NB4 (cell line): ENCODE data around the gene NR2E3.

Source experiments
- CTCF ChIP-seq: IDR thresholded peaks from one replicate; pipeline ENCODE4 v1.5.1; 2012; ENCODE audit warnings: low read depth, low read length
- MAX ChIP-seq: IDR thresholded peaks from 2 replicates; pipeline ENCODE4 v1.6.1; 2011; ENCODE audit warnings: low read depth, low read length
- POLR2A ChIP-seq: IDR thresholded peaks from 2 replicates; pipeline ENCODE4 v1.6.1; 2011; ENCODE audit warnings: mild to moderate bottlenecking; ENCODE audit not compliant: insufficient read length; ENCODE audit errors: extremely low read depth

- TF ChIP-seq CTCF, result no peak
- no peak for TF ChIP-seq POLR2A
- TF ChIP-seq MAX, result no peak
These were observed 3.2 kb upstream of the NR2E3 start for GRCh38 chr15:71807125-71807629.
